H1 (cell line): ENCODE data around the gene KCNAB3. TPM values are rescaled to one million over a fixed set of nuclear protein-coding genes. Genes with fewer than 3 reads are reported as not detected.

Experiments
- BRCA1 ChIP-seq: IDR thresholded peaks from 2 replicates; pipeline ENCODE4 v1.6.1; 2012; ENCODE audit warnings: low read depth, low read length, improper control_type of control experiment
- CHD1 ChIP-seq: IDR thresholded peaks from 2 replicates; pipeline ENCODE4 v1.6.1; 2012; ENCODE audit warnings: low read depth, low read length, improper control_type of control experiment
- MAFK ChIP-seq: IDR thresholded peaks from 2 replicates; pipeline ENCODE4 v1.6.1; 2012; ENCODE audit warnings: low read depth, mild to moderate bottlenecking, improper control_type of control experiment, low read length
- polyA plus RNA-seq, 7 experiments: library from polyadenylated mRNA; depleted of rRNA in 3 of 7; stranded (reverse) in 5 of 7; unstranded in 2 of 7; fragments of >200 nt in 5 of 7; fragments of 200-250 nt in 2 of 7; gene quantifications; 1 replicate in 5 of 7; 2 replicates in 1 of 7; 4 replicates in 1 of 7; pipeline versions ENCODE4 v1.2.1 to v1.2.3, GENCODE V29; 2011 to 2013; ENCODE audit warnings: missing spikeins in 2 of 7, mixed read lengths in 2 of 7
- total RNA-seq: library from RNA; stranded (reverse); fragmentation: NEBNext Ultra II Directional; extraction: Animal tissue kit (Norgen Biotek cat#: 25700); gene quantifications from 2 replicates; pipeline ENCODE4 v1.2.1, GENCODE V29; 2021
- TF ChIP-seq, protein P1 (sequence below): IDR thresholded peaks from 2 replicates; pipeline ENCODE4 v1.6.1; 2012; ENCODE audit warnings: low read length, inconsistent platforms

The KCNAB3 gene
- total and polyA plus RNA-seq, 2 of the 8 experiments (the other 6 are each of a cell fraction or from before 2014, with no cell fraction given), result 1.7 to 2.4 TPM

DNA sequence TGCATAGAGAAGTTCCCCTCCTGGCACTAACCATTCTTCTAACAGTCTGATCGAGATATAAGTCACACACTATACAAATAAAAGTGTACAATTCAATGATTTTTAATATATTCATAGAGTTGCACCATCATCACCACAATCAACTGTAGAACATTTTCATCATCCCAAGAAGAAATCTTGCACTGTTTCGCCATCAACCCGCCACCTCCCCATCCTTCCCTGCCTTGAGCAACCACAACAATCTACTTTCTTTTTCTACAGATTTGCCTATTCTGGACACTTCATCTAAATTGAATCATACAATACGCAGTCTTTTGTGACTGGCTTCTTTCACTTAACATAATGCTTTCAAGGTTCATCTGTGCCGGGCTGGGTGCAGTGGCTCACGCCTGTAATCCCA is 39.8 kb upstream of the KCNAB3 start (continued):
- TF ChIP-seq CHD1 (no peak), BRCA1 (no peak), MAFK (no peak)
- TF ChIP-seq, protein P1, sequence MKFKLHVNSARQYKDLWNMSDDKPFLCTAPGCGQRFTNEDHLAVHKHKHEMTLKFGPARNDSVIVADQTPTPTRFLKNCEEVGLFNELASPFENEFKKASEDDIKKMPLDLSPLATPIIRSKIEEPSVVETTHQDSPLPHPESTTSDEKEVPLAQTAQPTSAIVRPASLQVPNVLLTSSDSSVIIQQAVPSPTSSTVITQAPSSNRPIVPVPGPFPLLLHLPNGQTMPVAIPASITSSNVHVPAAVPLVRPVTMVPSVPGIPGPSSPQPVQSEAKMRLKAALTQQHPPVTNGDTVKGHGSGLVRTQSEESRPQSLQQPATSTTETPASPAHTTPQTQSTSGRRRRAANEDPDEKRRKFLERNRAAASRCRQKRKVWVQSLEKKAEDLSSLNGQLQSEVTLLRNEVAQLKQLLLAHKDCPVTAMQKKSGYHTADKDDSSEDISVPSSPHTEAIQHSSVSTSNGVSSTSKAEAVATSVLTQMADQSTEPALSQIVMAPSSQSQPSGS, result no peak
